Measurements from ENCODE around the gene FXR2.
A peak's percentile ranks its signal among the peaks of the same experiment; 100 is the strongest.

FXR2 gene

DNA sequence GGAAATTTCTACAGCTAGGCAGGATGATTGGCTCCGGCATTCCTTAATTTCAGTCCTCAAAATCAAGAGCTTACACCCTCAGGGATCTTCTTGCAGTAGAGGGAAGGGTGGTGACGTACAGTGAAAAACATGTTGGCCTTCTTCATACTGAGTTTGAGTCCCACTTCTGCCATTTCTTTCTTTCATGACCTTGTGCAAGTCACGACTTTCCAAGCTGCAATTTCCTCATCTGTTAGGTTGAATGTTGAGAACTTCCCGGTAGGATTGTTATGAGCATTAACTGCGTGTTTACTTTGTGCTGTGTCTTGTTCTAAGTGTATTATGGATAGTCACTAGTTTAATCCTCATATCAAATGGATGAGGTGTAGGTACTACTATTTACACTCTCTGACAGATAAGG is 45.1 kb downstream of the FXR2 start:
- no peak for DNase-seq

DNA sequence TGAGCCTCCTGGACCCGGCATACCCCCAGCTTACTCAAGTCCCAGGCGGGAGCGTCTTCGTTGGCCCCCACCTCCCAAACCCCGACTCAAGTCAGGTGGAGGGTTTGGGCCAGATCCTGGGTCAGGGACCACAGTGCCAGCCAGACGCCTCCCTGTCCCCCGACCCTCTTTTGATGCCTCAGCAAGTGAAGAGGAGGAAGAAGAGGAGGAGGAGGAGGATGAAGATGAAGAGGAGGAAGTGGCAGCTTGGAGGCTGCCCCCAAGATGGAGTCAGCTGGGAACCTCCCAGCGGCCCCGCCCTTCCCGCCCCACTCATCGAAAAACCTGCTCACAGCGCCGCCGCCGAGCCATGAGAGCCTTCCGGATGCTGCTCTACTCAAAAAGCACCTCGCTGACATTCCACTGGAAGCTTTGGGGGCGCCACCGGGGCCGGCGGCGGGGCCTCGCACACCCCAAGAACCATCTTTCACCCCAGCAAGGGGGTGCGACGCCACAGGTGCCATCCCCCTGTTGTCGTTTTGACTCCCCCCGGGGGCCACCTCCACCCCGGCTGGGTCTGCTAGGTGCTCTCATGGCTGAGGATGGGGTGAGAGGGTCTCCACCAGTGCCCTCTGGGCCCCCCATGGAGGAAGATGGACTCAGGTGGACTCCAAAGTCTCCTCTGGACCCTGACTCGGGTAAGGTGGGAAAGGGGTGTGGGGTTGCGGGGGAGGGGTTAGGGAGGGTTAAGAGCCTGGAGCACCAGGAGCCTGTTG is 51.4 kb downstream of the FXR2 start:
- DNase-seq, result no peak

DNA sequence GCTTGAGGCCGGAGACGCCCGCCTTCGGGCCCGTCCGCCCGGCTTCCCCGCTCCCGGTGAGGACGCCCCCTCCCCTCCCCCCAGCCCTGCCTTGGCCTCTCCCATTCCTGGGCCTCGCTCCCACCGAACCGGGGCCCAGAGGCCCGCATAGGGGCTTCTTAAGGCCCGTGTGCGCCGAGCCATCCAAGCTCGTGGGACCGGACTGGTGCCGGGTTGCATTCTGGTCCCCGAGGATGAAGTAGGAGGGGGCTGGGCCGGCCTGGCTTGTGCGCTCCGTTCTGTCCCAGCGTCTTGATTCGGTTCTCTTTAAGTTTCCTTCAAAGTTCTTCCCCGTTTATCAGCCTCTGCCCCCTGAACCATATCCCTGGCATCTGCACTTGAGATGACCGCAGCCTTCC is 52.5 kb downstream of the FXR2 start:
- no peak for DNase-seq

DNA sequence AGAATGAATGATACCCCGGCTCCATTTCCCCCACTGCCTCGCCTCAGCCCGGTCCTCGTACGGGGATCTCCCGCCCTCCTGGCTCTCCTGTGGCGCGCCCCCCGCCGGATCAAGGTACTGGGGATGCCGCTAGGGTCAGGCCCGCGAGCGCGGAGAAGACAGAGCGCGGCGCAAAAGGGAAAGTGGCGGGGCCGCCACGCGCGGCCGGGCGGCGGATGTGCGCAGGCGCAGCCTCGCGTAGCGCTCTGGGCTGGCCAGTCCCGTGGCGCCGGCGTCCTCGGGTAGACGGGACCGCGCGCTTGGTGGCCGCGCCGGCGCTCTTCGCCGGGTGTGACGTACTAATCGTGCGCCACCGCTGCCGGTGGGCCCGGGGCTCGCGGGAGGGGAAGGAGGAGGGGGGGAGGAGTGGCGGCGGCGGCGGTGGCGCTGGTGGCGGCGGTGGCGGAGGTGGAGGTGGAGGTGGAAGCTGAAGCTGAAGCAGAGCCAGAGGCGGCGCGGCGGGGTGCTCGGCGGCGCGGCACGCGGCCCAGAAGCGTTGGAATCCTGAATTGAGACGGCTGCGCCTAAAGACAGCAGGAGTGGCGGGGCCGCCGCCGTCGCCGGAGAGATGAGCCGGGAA is 53.0 kb downstream of the FXR2 start, which contains the start of gene SENP3:
TSS of gene SENP3 (plus strand) at position 331 of the 619 bp plus-strand sequence. CDS start 1,158 bp downstream, outside the sequence.
- DNase-seq, result peak; percentile 94

DNA sequence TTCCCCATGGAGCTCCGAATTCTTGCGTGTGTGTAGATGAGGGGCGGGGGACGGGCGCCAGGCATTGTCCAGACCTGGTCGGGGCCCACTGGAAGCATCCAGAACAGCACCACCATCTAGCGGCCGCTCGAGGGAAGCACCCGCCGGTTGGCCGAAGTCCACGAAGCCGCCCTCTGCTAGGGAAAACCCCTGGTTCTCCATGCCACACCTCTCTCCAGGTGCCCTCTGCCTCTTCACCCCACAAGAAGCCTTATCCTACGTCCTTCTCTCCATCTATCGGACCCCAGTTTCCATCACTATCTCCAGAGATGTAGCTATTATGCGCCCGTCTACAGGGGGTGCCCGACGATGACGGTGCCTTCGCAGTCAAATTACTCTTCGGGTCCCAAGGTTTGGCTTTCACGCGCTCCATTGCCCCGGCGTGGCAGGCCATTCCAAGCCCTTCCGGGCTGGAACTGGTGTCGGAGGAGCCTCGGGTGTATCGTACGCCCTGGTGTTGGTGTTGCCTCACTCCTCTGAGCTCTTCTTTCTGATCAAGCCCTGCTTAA is 53.6 kb downstream of the FXR2 start:
- DNase-seq, result peak; percentile 91

DNA sequence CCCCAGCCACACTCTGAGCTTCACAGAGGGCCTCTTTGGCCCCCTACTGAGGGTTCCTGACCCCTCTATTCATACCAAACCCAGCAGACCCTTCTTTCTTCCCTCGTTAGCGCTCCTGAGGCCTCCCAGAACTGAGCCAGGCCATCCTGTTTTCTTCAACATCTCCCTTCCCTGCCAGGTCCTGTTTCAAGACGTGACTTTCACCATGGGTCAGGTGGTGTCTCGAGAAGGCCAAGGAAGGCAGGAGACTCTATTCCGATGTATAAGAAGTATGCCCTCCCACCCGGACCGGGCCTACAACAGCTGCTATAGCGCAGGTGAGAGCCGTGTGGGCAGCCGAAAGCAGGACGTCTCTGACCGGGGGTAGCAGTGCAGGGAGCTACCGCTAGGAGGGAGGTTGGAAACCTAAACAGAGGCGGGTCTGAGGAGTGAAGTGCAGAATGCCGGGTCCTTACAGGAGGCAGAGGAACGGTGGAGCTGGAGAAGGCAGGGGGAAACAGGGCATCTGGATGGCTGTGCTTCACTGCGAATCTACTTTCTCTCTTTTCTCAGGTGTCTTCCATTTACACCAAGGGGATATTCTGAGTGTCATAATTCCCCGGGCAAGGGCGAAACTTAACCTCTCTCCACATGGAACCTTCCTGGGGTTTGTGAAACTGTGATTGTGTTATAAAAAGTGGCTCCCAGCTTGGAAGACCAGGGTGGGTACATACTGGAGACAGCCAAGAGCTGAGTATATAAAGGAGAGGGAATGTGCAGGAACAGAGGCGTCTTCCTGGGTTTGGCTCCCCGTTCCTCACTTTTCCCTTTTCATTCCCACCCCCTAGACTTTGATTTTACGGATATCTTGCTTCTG is 54.3 kb downstream of the FXR2 start:
- peak; percentile 68 for DNase-seq

DNA sequence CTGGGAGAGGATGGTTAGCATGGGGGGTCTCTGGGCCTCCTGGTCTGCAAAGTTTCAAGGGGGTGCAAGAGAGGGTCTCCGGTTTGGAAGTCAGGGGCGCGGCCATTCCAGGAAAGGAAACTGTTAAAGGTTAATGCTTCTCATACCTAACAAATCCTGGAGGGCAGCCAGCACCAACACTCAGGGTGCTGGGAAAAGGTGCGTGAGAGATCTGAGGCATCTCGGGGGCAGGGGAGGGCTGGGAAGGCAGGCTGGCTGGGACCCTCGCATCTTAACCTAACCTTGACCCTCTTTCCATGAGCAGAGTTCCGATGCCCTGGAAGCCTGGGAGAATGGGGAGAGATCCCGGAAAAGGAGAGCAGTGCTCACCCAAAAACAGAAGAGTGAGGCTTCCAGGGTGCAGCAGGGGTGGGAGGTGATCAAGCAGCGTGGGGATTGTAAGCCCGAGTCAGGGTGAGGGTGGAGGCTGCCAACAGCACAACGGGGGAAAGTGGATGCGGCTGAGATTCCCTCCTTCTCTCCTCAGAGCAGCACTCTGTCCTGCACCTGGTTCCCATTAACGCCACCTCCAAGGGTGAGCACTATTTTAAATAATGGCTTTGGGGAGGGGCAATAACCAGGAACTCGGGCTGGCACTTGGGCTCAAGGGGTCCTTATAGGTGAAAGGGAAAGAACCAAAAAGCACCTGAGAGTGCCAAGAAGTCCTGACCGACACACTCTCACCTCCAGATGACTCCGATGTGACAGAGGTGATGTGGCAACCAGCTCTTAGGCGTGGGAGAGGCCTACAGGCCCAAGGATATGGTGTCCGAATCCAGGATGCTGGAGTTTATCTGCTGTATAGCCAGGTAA is 55.2 kb downstream of the FXR2 start:
- DNase-seq, result no peak

DNA sequence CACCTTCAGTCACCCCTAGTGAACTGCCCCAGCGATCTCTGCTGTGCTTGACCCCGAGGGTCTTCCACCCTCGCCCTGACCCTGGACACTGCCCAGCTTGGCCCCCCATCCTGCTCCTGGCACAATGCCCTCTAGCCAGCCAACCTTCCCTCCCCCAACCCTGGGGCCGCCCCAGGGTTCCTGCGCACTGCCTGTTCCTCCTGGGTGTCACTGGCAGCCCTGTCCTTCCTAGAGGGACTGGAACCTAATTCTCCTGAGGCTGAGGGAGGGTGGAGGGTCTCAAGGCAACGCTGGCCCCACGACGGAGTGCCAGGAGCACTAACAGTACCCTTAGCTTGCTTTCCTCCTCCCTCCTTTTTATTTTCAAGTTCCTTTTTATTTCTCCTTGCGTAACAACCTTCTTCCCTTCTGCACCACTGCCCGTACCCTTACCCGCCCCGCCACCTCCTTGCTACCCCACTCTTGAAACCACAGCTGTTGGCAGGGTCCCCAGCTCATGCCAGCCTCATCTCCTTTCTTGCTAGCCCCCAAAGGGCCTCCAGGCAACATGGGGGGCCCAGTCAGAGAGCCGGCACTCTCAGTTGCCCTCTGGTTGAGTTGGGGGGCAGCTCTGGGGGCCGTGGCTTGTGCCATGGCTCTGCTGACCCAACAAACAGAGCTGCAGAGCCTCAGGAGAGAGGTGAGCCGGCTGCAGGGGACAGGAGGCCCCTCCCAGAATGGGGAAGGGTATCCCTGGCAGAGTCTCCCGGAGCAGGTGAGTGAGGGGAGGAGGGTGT is 56.0 kb downstream of the FXR2 start, which contains the start of gene TNFSF13:
TSS of gene TNFSF13 (plus strand) at position 207 of the 776 bp plus-strand sequence. CDS start at position 497, 290 bp downstream.
- no peak for DNase-seq

DNA sequence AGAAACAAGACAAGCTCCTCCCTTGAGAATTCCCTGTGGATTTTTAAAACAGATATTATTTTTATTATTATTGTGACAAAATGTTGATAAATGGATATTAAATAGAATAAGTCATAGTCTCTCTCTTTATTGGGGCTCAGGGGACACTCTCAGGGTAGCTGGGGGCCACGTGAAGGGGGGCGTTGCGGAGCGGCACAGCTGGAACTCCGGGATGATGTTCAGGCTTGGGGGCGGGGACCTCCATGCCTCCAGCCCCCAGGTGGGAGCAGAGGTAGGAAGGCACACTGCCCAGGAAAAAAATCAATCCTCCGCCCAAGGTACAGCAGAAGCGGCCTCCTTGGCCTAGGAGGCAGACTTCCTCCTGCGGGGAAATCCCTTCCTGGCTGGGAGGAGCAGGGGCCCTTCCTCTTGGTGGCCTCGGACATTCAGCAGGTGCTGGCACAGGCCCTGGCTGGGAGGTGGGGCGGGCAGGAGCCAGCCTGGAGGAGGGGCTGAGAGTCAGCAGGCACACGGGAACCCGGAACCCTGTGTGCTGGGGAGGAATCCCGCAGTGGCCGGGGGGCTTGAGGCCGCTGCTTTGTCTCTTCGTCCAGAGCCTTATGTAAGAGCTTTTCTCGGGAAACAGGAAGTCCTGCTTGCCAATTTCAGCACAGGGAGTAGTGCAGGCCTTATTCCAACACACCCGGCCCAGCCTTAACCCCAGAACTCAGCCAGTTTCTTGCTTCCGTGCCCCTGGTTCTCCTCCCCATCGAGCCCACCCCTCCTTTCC is 56.7 kb downstream of the FXR2 start:
- no peak for DNase-seq

DNA sequence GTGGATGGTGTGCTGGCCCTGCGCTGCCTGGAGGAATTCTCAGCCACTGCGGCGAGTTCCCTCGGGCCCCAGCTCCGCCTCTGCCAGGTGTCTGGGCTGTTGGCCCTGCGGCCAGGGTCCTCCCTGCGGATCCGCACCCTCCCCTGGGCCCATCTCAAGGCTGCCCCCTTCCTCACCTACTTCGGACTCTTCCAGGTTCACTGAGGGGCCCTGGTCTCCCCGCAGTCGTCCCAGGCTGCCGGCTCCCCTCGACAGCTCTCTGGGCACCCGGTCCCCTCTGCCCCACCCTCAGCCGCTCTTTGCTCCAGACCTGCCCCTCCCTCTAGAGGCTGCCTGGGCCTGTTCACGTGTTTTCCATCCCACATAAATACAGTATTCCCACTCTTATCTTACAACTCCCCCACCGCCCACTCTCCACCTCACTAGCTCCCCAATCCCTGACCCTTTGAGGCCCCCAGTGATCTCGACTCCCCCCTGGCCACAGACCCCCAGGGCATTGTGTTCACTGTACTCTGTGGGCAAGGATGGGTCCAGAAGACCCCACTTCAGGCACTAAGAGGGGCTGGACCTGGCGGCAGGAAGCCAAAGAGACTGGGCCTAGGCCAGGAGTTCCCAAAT is 57.4 kb downstream of the FXR2 start:
- DNase-seq, result no peak

DNA sequence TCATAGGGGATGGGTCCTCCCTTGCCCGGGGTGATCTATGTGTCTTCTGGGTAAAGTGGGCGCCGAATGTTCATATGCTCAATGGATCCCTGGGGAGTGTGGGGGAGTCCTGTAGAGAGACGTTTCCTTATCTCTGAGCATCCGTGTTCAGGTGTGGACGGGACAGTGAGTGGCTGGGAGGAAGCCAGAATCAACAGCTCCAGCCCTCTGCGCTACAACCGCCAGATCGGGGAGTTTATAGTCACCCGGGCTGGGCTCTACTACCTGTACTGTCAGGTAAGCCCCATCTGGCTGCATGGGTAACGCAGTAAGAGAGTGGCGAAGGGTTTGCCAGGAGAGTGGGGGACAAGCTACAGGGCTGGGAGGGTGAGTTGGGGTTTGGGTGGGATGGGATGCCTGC is 58.1 kb downstream of the FXR2 start:
- no peak for DNase-seq

DNA sequence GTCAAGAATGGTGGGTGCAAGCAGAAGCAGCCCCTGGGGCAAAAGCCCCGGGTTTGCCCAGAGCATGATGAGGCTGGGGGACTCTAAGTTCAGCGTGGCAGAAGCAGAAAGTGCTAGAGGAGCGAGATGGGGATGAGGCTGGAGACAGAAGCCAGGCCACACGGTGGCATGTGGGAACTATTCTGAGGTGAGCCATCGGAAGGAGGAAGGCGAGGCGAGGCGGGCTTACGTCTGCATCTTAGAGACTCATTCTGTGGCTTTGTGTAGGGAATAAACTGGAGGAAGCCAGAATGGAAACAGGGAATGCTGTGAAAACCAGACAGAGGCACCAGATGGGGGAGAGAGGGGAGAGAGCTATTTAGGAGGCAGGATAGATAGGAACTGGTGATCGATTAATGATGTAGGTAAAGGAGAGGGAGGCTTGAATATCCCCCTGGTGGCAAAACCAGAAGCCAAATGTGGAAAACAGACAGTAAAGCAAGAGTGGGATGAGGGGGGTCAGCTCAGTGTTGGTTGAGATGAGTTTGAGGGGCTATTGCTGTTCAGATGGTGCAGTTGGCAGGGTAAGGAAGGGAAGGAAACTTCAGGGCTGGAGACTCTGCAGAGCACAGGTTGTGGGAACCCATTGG is 59.3 kb downstream of the FXR2 start:
- DNase-seq, result no peak

DNA sequence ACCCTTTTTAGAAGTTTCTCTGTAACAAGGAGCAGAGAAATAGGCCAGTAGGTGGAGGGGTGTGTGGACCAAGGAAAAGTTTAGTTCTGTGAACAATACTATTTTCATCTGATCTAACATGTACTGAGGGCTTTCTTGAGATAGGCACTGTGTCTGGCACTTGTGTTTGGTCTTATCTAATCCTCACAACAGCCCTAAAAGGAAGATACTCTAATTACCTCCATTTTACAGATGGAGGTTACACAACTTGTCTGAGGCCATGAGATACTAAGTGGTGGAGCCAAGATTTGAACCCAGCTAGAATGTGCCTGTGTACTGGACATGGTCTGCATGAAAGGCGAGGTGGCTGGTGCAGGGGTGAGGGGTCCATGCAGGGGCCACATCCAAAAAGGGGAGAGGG is 61.3 kb downstream of the FXR2 start:
- no peak for DNase-seq

DNA sequence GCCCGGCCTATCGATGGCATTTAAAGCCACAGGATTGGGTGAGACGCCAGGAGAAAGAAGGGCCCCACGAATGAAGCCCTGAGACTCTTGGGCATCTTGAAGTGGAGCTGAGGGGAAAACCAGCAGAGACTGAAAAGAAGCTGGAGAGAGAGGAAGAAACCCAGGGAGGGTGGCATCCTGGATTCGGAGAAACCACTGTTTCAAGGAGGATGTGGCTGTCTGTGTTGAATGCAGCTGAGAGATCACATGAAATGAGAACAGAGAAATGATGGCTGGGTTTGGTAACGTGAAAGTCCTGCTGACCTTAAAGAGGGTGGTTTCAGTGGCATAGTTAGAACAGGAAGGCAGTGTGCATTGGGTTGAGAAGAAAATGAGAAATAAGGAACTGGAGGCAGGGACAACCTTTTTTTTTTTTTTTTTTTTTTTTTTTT is 62.1 kb downstream of the FXR2 start:
- peak; percentile 89 for DNase-seq

DNA sequence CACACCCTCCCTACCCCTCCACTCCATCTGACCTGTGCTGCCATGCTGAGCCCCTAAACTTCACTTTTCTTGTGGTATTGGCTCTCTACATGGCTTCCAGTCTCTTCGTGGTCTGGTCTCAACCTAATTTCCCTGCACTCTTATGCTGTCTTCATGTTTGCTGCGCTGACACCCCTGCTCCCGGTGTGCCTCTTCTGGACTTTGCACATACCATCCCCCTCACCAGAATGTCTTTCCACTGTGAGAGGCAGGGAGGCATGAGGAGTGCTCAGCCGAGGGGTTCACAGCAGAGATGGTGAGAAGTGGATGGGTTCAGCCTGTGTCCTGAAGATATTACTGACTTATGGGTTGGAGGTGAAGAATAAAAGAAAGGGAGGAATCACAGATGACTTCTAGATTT is 63.3 kb downstream of the FXR2 start:
- DNase-seq, result no peak

DNA sequence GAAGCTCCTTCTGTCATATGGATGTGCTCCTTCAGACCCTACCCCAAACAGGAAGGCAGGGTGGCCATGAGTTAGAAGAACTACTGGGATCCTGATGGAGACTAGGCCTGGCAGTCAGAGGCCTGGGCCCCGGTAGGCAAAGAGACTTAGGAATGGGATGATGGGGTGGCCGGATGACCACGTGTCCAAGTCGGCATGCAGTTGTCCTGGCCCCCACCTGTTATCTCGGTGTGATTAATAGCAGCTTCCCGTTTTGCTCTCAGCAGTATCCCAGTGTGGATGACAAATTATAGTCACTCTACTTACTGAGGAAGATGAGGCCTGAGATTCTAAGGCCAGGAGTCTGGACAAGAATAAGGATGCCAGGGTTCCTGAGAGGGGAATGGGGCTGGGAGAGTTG is 64.4 kb downstream of the FXR2 start:
- no peak for DNase-seq

DNA sequence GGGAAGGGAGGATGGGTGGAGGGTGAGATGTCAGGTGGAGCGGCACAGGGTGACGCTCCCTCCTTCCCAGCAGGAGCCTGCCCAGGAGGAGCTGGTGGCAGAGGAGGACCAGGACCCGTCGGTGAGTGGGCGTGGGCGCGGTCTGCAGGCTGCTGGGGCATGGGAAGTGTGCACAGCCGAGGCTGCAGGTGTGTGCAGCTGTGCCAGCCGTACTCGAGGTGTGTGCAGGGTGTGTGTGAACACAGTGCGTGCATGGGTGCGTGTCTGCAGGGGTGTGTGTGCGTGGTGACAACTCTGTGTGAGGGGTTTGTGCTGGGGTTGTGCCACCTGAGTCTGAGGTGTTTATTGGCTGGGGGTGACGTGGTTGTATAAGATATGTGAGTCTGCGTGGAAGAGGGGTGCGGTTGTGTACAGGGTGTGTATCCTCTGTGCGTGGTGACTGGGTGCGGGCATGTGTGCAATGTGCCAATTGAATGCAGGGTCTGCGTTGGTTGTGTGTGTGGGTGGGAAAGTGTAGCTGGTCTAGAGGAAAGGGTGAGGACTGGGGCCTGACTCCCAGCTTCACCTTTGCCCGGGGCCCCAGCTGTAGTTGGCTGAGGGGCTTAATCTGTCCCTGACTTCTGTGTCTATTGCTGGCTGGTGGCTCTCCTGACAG is 65.2 kb downstream of the FXR2 start:
- DNase-seq, result peak; percentile 47

DNA sequence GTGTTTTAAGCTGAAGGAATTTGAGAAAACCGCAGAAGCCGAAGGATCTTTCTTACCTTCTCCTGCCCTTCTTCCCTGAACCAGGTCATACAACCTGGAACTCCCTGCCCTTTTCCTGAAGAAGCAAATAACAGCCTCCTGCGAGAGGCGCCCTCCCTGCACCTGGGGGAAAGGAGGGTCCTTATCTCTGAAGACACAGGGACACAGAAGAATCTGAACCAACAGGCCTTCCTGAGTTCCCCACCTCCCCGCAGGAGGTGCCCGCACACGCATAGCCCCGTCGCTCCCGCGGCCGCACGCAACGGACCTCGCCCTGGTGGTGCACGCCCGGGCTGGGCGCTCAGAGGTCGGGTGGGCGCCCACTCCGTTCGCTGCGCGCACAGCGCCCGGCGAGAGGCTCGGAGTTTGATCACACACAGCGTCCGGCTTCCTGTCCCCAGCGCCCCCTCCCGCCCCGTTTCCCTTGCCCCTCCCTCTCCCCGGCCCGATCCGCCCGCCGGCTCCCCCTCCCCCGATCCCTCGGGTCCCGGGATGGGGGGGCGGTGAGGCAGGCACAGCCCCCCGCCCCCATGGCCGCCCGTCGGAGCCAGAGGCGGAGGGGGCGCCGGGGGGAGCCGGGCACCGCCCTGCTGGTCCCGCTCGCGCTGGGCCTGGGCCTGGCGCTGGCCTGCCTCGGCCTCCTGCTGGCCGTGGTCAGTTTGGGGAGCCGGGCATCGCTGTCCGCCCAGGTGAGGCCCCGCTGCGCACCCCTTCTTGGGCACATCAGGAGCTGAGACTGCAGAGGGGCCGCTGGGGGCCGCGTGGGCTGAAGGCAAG is 65.9 kb downstream of the FXR2 start, which contains the start of gene TNFSF12:
TSS of gene TNFSF12 (plus strand) at position 474 of the 816 bp plus-strand sequence. CDS start at position 570, 96 bp downstream.
- DNase-seq, result peak; percentile 71

Measured in activated CD4-positive, alpha-beta T cell treated with anti-CD3 and anti-CD28 coated beads, Interleukin-10, Interleukin-2, amounts not matched to agents 100 ng/mL and 50 ng/mL, durations not matched to agents 16 hours and 8 hours (primary cell).